IPS-18c (cell line): Measurements from ENCODE around the gene GLCCI1.
A peak's percentile ranks its signal among the peaks of the same experiment; 100 is the strongest.

Experiments
- H3K4me3 ChIP-seq: 2 replicates; pipeline ENCODE4 v1.7.0; 2013; ENCODE audit warnings: low read depth, mild to moderate bottlenecking, low read length, moderate library complexity; ENCODE audit not compliant: insufficient read depth
- H3K9me3 ChIP-seq: one replicate; pipeline ENCODE4 v1.6.1; 2013; ENCODE audit warnings: mild to moderate bottlenecking, low read length, moderate library complexity; ENCODE audit not compliant: control insufficient read depth, insufficient read depth

Gene GLCCI1

DNA sequence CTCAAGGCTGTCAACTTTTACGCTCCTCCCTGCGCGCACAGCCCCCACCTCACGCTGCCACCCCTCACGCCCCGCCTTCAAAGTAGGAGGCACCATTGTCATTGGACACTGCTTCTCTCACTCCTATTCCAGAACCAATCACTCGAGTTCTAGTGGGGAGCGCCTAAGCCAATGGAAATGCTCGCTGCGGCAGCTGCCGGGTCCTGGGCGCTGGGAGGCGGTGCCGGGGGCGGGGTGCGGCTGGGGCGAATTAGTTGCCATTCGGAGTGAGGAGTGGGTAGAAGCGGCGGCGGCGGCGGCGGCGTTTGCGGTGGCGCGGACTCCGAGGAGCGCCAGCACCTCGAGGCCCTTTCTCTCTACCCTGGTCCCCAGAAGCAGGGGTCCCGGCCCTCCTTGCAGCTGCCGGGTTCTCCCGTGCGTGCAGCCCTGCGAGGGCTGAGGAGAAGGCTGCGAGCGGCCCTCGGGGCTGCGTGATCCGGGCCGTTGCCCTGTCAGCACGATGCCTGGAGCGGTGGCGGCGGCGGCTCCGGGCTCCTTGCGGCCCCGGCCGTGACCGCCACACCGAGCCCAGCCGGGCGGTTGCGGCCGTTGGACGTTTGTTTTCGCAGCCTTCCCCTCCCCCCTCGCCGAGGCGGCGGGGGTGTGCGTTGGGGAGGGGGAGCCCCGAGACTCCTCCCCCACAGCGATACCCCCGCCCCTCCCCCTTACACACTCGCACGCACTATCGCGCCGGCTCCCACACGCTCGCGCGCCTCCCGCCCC is at the start of gene GLCCI1:
TSS of gene GLCCI1 (plus strand) at position 253 of the 762 bp plus-strand sequence. CDS start 555 bp downstream, outside the sequence.
- Histone ChIP-seq H3K4me3 (peak within 1 kb of the TSS; percentile 90), H3K9me3 (no peaks in the 10 kb centered on the region)

DNA sequence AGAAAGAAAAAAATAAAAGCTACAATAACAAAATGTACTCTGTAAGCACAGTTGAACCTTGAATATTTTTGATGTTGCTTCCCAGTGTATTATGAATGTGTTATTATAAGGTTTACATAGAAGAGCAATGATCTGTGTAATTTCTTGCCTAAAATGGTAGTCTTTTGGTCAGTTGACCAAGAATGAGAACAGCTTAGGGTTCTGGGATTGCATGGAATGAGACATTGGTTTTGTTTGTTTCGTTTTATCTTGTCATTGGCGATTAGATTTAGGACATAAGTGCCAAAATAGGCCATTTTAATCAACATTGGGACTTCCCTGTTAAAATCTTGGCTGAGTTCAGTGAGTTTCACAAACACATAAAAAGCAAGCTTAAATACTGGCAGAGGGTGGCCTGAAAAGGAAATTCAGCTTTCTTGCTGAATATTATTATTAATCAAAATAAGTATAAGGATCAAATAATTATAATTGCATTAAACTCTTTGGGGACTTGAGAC is 49.1 kb upstream of the GLCCI1 start:
- H3K9me3 ChIP-seq: no peaks in the 10 kb centered on the region
- H3K4me3 ChIP-seq: no peak overlapping the region

DNA sequence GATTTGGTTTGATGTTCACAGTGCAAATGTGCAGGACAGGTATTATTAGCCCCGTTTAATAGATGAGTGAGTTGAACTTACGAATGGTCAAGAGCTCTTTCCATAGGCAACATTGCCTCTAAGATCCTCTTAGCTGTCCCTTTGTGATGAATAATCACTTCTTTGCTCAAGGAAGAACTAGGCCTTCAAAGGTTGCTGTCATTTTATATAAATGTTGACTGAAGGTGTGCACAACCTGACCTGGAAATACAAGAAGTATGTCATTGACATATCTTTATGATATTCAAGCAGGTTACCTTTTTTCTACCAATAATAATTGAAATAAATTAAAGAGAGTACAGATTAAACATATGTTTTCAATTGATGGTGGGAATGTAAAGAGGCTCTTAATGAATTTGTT is 48.5 kb upstream of the GLCCI1 start:
- H3K9me3 ChIP-seq: no peaks in the 10 kb centered on the region
- no peak overlapping the region for H3K4me3 ChIP-seq

DNA sequence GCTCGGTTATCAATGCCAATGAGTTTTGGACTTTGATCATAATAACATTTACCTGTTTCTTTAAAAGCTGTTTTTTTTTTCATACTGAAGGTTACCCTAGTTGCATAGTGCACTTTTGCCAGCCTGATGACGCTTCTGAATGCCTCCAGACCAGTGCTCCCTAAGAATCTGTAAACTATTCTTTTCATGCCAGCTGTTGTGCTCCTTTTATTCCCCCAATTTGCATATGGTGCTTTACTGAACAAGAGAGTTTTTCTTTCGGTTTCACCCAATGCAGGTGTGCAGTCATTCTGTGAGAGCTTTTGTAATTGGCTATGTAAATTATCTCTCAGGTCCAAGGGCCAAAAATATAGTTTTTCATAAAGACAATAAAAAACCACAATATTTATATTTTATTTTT is 48.1 kb upstream of the GLCCI1 start:
- no peaks in the 10 kb centered on the region for H3K9me3 ChIP-seq
- no peak overlapping the region for H3K4me3 ChIP-seq

DNA sequence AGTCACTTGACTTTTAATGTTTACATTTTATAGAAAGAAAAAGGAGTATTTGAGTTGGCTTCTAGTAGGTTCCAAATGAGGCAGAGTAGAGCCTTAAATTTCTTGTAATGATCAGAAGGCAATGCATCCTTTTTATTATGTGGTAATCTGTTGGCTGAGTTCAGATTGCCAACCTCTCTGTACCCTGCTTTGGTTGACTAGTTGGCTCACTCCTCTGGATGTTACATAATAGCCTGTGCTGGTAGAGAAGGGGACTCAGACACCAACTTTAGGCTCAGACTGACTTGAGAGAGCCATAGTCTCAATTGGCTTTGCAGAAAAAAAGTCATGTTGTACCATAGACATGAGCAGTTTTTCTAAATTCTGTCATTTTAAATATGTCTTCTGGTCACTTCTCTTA is 46.8 kb upstream of the GLCCI1 start:
- Histone ChIP-seq H3K9me3 (no peaks in the 10 kb centered on the region), H3K4me3 (no peak overlapping the region)

DNA sequence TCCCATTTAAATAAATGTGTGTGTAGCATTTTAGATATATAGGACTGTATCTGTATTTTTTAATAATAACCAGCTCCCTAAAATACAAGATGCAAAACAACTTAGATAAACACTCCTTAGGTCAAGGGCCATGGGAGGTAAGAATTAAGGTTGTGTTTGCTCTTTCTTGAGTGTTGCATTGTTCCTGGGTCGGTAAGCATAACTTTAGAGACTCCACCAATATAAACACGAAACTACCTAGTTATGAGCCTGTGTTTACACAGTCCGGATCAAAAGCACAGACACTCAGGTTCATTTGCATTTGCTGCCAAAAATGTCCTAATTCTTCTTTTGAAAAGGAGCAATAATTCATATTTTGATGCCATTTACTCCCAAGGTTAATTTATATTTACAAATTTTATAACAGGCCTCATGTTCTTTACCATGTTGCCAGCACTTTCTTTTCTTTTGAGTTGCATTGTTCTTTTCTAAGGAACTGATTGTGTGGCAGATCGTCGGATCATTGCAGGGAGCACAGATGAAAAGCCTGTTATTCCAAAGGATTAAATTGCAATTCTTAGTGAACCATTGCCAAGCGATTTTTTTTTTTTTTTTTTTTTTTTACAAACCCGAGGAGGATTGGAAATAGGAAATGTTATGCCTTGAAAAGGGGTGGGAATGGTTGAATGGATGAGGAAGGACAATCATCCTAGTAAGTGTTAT is 45.8 kb upstream of the GLCCI1 start:
- Histone ChIP-seq H3K9me3 (no peaks in the 10 kb centered on the region), H3K4me3 (no peak overlapping the region)

DNA sequence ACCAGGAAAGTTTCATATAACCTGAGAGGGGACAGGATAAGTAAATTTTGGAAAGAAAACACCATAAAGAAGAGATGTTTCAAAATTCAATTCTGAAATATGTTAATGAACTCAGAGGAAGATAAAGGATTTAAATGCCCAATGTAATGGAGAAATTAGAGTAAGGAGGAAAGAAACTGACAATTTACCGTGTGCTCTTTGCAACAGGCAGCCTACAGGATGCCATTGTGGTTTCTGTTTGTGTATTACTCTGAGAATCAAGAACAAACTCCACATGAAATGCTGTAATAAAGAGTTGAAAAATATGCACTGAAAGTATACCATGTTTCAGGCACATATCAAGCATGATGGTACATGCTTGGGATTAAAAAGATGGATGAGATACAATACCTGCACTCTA is 44.8 kb upstream of the GLCCI1 start:
- no peaks in the 10 kb centered on the region for H3K9me3 ChIP-seq
- H3K4me3 ChIP-seq: no peak overlapping the region

DNA sequence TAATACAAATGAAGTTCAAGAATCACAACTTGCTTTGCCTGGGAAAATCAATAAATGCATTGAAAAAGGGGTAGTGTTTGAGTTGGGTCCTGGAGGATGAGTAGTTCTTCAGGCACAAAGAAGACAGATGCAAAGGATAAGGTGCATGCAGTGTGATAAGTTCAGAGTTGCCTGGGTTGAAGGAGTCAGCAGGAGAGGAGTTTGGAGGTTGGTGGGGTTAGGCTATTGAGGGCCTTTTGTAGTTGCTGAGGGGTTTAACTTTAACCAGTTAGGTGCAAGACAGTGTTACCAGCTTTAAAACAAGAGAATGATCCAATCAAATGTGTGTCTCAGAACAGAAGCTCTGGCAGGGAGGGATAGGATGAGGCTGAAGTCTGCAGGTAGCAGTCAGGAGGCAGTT is 44.3 kb upstream of the GLCCI1 start:
- Histone ChIP-seq H3K4me3 (no peak overlapping the region), H3K9me3 (no peaks in the 10 kb centered on the region)

DNA sequence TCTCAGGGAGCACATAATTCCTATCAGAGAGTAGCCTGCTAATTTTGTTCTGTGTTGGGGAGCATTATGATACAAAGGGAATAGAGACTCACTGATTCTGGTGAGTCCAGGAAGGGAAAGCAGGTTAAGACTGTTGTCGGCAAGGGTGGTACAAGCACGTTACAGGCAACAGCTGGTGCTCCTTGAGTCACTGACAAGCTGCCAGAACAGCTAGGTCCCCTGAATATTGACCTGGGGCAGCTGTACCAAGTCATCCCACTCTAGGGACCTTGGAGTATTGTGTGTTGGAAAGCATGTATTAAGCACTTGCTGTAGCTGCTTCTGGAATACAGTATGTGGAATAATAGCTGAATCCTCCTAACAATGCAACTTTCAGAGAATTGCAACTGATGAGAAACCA is 37.0 kb upstream of the GLCCI1 start:
- Histone ChIP-seq H3K4me3 (no peak overlapping the region), H3K9me3 (no peaks in the 10 kb centered on the region)

DNA sequence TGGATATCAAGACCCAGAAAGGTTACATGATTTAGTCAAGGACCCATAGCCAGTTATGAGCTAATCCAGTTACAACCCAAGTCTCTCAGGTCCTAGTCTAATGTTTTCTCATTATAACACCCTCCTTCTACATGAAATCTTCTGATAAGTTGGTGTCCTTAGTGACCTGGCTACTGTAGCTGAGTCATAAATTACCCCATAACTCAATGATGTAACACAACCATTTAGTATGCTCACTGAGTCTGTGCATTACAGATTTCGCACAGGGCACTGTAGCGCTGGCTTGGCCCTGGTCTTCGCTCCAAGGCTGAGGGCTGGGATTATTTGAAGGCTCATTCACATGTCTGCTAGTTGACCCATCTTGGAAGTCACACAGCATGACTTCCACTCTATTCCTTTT is 36.0 kb upstream of the GLCCI1 start:
- Histone ChIP-seq H3K9me3 (no peaks in the 10 kb centered on the region), H3K4me3 (no peak overlapping the region)

DNA sequence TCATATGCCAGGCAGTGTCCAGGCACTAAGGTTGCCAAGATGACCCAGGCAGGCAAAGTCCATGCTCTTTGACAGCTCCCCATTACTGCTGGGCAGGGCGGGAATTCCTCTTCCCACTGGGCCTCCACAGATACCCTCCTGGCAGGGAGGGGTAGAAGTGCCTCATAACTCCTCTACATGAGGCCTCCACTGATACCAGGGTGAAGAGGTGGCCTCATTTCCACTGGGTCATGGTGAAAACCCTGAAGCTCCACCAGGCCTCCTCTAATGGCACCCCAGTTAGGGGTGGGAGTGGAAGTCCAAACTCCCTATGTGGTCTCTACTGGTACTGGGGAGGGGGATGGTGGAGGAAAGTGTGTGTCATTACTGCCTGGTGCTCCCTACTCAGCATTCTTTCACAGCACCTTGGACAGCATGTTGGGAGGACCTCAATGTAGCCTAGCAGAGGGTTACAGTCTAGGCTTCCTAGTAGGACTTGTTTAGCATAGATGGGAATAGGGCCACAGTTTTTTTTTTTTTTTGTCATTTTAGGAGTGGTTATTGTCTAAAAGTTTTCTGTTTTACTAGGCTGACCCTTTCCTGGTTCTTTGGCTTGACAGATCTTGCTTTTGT is 34.6 kb upstream of the GLCCI1 start:
- H3K4me3 ChIP-seq: no peak overlapping the region
- H3K9me3 ChIP-seq: no peaks in the 10 kb centered on the region

DNA sequence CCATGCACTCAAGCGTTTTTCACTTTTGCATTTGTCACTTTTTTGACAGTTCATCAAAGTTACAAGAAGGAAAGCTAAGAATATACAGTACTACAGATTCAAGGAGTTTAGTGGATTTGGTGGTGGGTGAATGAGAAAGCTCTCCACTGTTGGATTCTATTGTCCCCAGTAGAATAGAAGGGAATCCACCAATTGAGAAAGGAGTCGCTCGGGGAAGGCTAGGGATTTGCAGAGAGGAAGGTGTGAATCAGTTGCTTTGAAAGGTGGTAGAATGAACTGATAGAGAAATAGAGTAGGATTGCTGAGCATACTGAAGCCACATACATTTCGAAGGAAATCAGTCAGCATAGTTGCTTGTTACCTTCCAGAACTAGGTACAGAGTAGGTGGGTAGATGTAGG is 33.7 kb upstream of the GLCCI1 start:
- H3K9me3 ChIP-seq: no peaks in the 10 kb centered on the region
- H3K4me3 ChIP-seq: no peak overlapping the region

DNA sequence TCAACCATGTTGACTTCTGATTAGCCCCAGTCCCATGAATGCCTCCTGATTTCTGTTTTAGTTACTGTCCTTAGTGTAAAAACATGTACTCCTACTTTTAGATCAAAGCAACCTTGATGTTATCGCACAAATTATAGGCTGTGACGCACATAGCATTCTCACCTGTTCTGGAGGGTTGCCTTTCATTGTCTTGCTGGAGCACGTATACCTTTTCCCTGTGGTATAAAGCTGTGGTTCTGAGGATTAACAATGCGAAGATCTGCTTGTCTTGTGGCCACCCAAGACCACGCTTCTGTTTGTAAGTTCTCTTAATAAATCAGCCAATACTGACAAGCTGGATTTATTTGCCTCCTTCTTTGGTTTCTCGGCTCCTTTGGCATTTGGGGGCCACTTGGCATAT is 30.1 kb upstream of the GLCCI1 start:
- H3K4me3 ChIP-seq: no peak overlapping the region
- H3K9me3 ChIP-seq: no peaks in the 10 kb centered on the region

DNA sequence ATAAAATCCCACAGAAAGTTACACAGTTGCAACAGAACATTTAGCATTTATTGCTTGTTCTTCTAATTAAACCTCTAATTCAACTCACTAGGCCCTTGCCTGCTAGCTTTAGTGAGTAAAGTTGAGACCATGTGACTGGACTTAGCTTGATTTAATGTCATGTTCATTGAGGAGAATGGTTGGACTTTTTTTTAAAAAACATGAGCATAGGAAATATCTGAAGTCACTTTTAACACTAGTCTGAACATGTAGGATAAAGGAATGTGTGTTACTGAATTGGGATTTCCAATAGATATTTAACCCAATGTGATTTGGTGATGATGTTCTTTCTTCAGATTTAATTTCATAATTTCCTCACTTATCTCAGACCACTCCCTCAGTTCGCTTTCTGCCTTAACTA is 24.6 kb upstream of the GLCCI1 start:
- no peak overlapping the region for H3K4me3 ChIP-seq
- no peaks in the 10 kb centered on the region for H3K9me3 ChIP-seq

DNA sequence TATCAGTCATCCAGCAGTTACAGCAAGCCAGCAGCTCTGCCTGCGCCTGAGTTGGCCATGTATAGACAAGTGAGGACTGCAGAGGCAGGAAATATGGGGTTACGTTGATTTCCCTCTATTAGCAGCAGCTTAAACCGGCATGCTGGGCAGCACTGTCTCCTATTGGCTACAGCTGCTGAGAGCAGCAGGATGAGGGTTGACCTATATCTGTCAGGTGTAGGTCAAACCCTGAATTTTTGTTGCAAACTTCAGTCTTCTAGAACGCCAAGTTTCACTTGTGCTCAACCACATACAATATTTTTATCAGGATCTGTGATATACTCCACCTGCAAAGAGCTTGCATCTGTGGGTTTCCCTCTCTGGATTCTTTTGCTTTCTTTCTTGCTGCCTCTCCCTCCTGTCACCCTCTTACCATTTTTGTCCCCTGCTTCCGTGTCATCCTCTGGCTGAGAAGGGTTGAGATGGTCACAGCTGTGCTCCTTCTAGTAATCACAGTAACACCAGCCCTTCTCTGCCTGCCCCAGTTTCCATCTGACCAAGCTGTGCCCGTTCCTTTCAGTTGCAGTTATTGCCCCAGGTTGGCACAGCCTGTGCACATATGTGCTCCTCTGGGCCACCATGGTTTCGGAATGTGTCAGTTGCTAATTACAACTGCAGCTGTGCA is 23.8 kb upstream of the GLCCI1 start:
- Histone ChIP-seq H3K4me3 (no peak overlapping the region), H3K9me3 (no peaks in the 10 kb centered on the region)

DNA sequence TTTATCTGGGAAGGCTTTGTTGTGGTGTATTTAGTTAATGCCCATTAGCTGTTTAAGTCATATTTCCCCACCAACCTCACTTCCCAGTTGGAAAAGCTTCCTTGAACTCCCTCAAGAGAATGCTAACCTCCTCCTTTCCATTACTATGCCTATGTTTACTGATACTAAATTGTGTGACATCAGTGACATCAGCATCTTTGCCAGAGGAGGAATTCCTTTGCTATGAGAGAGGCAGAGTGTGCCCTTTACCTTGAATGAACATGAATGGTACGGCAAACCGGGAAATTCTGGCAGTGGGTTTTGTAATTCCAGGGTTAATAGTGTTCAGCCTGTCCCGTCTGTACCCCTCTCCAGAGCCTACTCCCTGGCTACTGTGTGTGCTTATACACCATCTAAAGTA is 22.1 kb upstream of the GLCCI1 start:
- H3K9me3 ChIP-seq: no peaks in the 10 kb centered on the region
- no peak overlapping the region for H3K4me3 ChIP-seq

DNA sequence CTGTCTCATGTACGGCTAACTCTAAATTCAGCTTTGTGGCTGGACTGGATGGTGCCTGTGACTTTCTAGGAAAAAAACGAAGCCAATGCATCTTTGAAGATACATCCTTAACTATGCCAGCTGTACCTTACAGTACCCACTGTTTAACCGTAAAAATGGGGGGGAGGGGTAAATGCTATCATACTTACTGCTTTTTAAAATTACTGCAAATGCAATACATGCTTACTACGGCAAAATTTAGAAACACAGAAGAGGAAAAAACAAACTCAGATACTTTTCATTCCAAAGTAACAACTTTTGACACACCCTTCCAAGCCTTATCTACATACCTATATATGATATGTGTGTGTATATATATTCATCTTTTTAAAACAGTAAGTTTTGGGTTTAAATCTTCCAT is 20.4 kb upstream of the GLCCI1 start:
- no peak overlapping the region for H3K4me3 ChIP-seq
- H3K9me3 ChIP-seq: no peaks in the 10 kb centered on the region

DNA sequence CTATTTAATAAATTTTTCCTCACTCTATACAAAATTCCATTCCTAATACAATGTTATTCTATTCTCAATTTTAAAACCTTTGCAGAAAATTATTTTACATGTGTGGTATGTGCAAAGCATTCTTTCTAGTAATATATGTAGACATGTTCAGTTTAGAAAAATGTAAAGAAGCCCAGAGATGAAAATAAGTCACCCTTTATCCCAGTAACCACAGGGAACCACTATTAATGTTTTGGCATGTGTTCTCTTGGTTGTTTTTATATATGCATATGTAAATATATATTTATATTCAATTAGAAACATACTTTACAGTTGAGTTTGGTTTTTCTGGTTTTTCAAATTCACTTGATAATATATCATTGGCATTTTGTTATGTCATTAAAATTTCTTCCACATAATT is 14.8 kb upstream of the GLCCI1 start:
- Histone ChIP-seq H3K4me3 (no peak overlapping the region), H3K9me3 (no peaks in the 10 kb centered on the region)
